PC-3 (cell line): ENCODE results near the gene H3-3A. TPM values are rescaled to one million over a fixed set of nuclear protein-coding genes. Genes with fewer than 3 reads are reported as not detected.
A peak's percentile ranks its signal among the peaks of the same experiment; 100 is the strongest.

ENCODE experiments used
- ATAC-seq: fragments of 200-7000 bp; cut with Tn5 transposase; 2 replicates; pipeline ENCODE4 v1.9.1; 2020; ENCODE audit warnings: mild to moderate bottlenecking, moderate library complexity
- BruUV-seq: library from RNA; stranded (reverse); fragments of 400-500 nt; replicated peaks from 2 replicates; lab custom pipeline; 2021; lab: Mats Ljungman, UMichigan
- CTCF ChIA-PET: fragments of 300-600 bp; sonication (Branson Sonifier 250); formaldehyde crosslinking; loops from one replicate; lab custom pipeline; 2022; ENCODE audit warnings: antibody characterized with exemption; lab: Charles Lee
- POLR2A ChIA-PET: fragments of 300-600 bp; sonication (Branson Sonifier 250); formaldehyde crosslinking; loops from one replicate; lab custom pipeline; 2022; ENCODE audit warnings: antibody characterized with exemption; ENCODE audit not compliant: unreplicated experiment; lab: Charles Lee
- DNase-seq: peaks from one replicate; pipeline ENCODE4 v3.0.0-alpha.2; 2015
- H2AFZ ChIP-seq: fragments of 300-600 bp; sonication (generic); 2 replicates; pipeline ENCODE4 v1.6.0; 2016; ENCODE audit warnings: antibody characterized with exemption, low read length
- H3F3A ChIP-seq: fragments of 300-600 bp; sonication (generic); one replicate; pipeline ENCODE4 v1.6.0; 2017; ENCODE audit warnings: antibody characterized with exemption, low read length, control low read depth, mild to moderate bottlenecking; ENCODE audit not compliant: unreplicated experiment
- H3K27ac ChIP-seq: fragments of 300-600 bp; sonication (generic); 2 replicates; pipeline ENCODE4 v1.5.1; 2016; ENCODE audit warnings: mild to moderate bottlenecking, low read length
- H3K27me3 ChIP-seq: fragments of 300-600 bp; sonication (generic); 2 replicates; pipeline ENCODE4 v1.6.1; 2016; ENCODE audit warnings: low read length, mixed read lengths
- H3K36me3 ChIP-seq: fragments of 300-600 bp; sonication (generic); 2 replicates; pipeline ENCODE4 v1.6.1; 2016; ENCODE audit warnings: low read depth, mixed run types, low read length, mixed read lengths
- H3K4me1 ChIP-seq: fragments of 300-600 bp; sonication (generic); 2 replicates; pipeline ENCODE4 v1.5.1; 2016; ENCODE audit warnings: low read length; ENCODE audit not compliant: insufficient read depth
- H3K4me2 ChIP-seq: fragments of 300-600 bp; sonication (generic); 2 replicates; pipeline ENCODE4 v1.6.0; 2016; ENCODE audit warnings: low read length
- H3K4me3 ChIP-seq: fragments of 300-600 bp; sonication (generic); 2 replicates; pipeline ENCODE4 v1.5.1; 2016; ENCODE audit warnings: mild to moderate bottlenecking, low read length, mixed read lengths
- H3K79me2 ChIP-seq: fragments of 300-600 bp; sonication (generic); 2 replicates; pipeline ENCODE4 v1.6.1; 2017; ENCODE audit warnings: low read length, mixed read lengths
- H3K9ac ChIP-seq: fragments of 300-600 bp; sonication (generic); 2 replicates; pipeline ENCODE4 v1.6.0; 2016; ENCODE audit warnings: mild to moderate bottlenecking, low read length
- H3K9me2 ChIP-seq: fragments of 300-600 bp; sonication (generic); replicated peaks from 2 replicates; pipeline ENCODE4 v1.6.1; 2016; ENCODE audit warnings: mixed run types, low read length, mixed read lengths
- H3K9me3 ChIP-seq: fragments of 300-600 bp; sonication (generic); 2 replicates; pipeline ENCODE4 v1.6.1; 2016; ENCODE audit warnings: low read length, mixed read lengths
- H4K20me1 ChIP-seq: fragments of 300-600 bp; sonication (generic); 2 replicates; pipeline ENCODE4 v1.6.1; 2016; ENCODE audit warnings: low read length, mixed read lengths
- EZH2 ChIP-seq: fragments of 300-600 bp; sonication (generic); IDR thresholded peaks from one replicate; pipeline ENCODE4 v1.6.1; 2017; ENCODE audit warnings: antibody characterized with exemption, mild to moderate bottlenecking, low read length; ENCODE audit not compliant: unreplicated experiment
- EZH2phosphoT487 ChIP-seq: fragments of 300-600 bp; sonication (generic); IDR thresholded peaks from 2 replicates; pipeline ENCODE4 v1.6.1; 2018; ENCODE audit warnings: mild to moderate bottlenecking, antibody characterized with exemption, low read length, borderline replicate concordance
- intact Hi-C: fragments of 100-400 bp; cut with micrococcal nuclease; formaldehyde crosslinking; loops from 2 replicates; pipeline ENCODE4 v1.9.0; 2023
- total RNA-seq: library from RNA; depleted of rRNA; stranded (reverse); fragments of >200 nt; gene quantifications from 2 replicates; pipeline ENCODE4 v1.2.3, GENCODE V29; 2014
- TF ChIP-seq, protein P1 (sequence below): fragments of 300-600 bp; sonication (generic); conservative IDR thresholded peaks from 2 replicates; pipeline ENCODE4 v1.5.1; 2017; ENCODE audit warnings: antibody characterized with exemption, low read depth, mild to moderate bottlenecking, low read length

The H3-3A gene
- total RNA-seq, 1 experiment from 2014 or later = 273 TPM

DNA sequence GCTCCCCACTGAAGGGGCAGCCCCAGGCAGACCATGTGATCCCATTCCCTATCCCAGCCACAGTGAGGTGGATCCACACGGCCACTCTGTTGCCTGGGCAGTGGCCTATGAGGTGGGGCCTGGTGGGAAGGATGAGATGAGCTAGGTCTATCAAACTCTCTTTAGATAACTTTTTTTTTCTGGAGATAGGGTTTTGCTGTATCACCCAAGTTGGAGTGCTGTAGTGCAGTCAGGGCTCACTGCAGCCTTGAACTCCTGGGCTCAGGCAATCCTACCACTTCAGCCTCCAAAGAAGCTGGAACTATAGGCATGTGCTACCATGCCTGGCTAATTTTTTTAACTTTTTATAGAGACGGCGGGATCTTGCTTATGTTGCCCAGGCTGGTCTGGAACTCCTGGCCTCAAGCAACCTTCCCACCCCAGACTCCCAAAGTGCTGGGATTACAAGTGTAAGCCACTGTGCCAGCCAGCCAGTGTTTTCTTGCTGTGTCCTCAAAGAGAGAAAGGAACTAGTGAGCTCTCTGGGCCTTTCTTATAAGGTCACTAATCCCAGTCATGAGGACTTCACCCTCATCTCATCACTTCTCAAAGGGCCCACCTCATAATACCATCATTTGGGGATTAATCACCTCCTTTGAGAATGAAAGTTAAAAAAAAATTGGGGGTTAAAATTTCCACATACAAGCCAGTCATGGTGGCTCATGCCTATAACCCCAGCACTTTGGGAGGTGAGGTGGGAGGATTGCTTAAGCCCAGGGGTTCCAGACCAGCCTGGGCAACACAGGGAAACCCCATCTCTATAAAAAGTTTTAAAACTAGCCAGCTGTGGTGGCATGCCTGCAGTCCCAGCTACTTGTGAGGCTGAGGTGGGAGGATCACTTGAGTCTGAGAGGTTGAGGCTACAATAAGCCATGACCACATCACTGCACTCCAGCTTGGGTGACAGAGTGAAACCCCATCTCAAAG, 36.6 kb downstream of the H3-3A start:
- ATAC-seq (no peak), DNase-seq (no peak)
- no peaks in the 10 kb centered on the region for H3K9me3 ChIP-seq
- no peaks in the 10 kb centered on the region for H3K79me2 ChIP-seq
- peak overlapping the region; percentile 52 for H3K4me2 ChIP-seq
- CTCF ChIA-PET = interaction anchor here (1.0 kb wide), 1 partner anchor 34 kb away, joined by 4 read pairs; no protein-coding TSS in a partner anchor
- POLR2A ChIA-PET = no interaction called here
- H4K20me1 ChIP-seq = no peaks in the 10 kb centered on the region
- H3K27ac ChIP-seq = peak overlapping the region; percentile 55
- no peaks in the 10 kb centered on the region for H3K36me3 ChIP-seq
- H3K9ac ChIP-seq = peak overlapping the region; percentile 27
- H3K4me1 ChIP-seq = peaks cover 38% of the 10 kb centered on the region
- intact Hi-C loops = no loop called here
- no peaks in the 10 kb centered on the region for H3K9me2 ChIP-seq
- BruUV-seq = no TSS peak
- H3F3A ChIP-seq = no peaks in the 10 kb centered on the region
- no peaks in the 10 kb centered on the region for H3K27me3 ChIP-seq
- H3K4me3 ChIP-seq = no peak overlapping the region
- TF ChIP-seq, protein P1, sequence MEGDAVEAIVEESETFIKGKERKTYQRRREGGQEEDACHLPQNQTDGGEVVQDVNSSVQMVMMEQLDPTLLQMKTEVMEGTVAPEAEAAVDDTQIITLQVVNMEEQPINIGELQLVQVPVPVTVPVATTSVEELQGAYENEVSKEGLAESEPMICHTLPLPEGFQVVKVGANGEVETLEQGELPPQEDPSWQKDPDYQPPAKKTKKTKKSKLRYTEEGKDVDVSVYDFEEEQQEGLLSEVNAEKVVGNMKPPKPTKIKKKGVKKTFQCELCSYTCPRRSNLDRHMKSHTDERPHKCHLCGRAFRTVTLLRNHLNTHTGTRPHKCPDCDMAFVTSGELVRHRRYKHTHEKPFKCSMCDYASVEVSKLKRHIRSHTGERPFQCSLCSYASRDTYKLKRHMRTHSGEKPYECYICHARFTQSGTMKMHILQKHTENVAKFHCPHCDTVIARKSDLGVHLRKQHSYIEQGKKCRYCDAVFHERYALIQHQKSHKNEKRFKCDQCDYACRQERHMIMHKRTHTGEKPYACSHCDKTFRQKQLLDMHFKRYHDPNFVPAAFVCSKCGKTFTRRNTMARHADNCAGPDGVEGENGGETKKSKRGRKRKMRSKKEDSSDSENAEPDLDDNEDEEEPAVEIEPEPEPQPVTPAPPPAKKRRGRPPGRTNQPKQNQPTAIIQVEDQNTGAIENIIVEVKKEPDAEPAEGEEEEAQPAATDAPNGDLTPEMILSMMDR = no peak
- TF ChIP-seq EZH2phosphoT487 (no peak), EZH2 (no peak)
- H2AFZ ChIP-seq = no peak overlapping the region

DNA sequence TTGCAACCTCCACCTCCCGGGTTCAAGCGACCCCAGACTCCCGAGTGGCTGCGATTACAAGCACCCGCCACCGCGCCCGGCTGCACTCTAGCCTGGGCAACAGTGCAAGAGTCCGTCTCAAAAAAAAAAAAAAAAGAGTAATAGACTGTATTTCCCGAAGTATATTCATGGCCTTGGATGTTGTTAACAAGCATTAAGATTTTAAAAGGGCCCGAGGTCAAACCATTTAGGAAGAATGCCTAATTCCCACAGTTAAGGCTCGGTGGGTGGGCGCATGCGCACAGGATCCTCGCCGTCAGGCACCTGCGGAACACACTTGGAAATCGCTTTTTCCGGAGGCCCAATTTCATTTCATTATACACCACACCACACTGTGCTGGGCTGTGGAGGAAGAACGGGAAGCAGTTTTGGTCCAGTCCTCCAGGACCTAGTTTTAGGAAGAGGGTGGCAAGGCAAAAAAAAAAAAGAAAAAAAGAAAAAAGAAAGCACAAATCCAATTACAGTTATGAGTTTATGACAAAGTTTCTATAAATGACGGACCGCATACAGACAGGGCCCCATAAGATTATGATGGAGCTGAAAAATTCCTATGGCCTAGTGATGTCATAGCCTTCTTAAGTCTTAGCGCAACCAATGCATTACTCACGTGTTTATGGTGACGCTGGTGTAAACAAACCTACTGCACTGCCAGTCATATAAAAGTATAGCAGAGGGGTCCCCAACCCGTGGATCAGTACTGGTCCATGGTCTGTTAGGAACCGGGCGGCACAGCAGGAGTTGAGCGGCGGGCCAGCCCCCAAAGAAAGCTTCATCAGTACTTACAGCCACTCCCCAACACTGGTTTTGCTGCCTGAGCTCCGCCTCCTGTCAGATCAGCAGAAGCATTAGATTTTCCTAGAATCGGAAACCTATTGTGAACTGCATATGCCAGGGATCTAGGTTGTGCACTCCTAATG, 38.2 kb downstream of the H3-3A start:
- H2AFZ ChIP-seq = peak overlapping the region; percentile 81
- H3K27ac ChIP-seq = no peak overlapping the region
- peak overlapping the region; percentile 78 for H3K4me2 ChIP-seq
- no peaks in the 10 kb centered on the region for H3K9me3 ChIP-seq
- no peaks in the 10 kb centered on the region for H3K27me3 ChIP-seq
- no TSS peak for BruUV-seq
- H3K36me3 ChIP-seq = no peaks in the 10 kb centered on the region
- H3K4me3 ChIP-seq = peak overlapping the region; percentile 60
- ChIA-PET CTCF (interaction anchor here (1.0 kb wide), 1 partner anchor 36 kb away, joined by 3 read pairs; no protein-coding TSS in a partner anchor), POLR2A (interaction anchor here (1.0 kb wide), 1 partner anchor 17 kb away, joined by 4 read pairs; no protein-coding TSS in a partner anchor)
- no peaks in the 10 kb centered on the region for H3K79me2 ChIP-seq
- intact Hi-C loops = no loop called here
- peak overlapping the region; percentile 9; the same call in 1 of the 2 replicates for H3K9ac ChIP-seq
- peak; percentile 50 for ATAC-seq
- no peaks in the 10 kb centered on the region for H4K20me1 ChIP-seq
- DNase-seq = peak; percentile 58
- TF ChIP-seq, protein P1 = no peak
- TF ChIP-seq EZH2phosphoT487 = no peak
- TF ChIP-seq EZH2 = no peak
- no peaks in the 10 kb centered on the region for H3F3A ChIP-seq
- peaks cover 44% of the 10 kb centered on the region for H3K4me1 ChIP-seq
- no peaks in the 10 kb centered on the region for H3K9me2 ChIP-seq
